Uterus (tissue), 4 donors: ENCODE results near the gene AK5. TPM values are rescaled to one million over a fixed set of nuclear protein-coding genes. Genes with fewer than 3 reads are reported as not detected.

ENCODE experiments used
- DNase-seq, 2 donors: peaks; one replicate each; pipeline ENCODE4 v3.0.0-alpha.2; 2019 to 2020
- H3K27ac ChIP-seq, 2 donors: fragments of 200-600 bp; sonication (generic); 1 replicate in 1 of 2; 2 replicates in 1 of 2; pipeline ENCODE4 v1.5.1; 2016 to 2018
- H3K27me3 ChIP-seq, 2 donors: fragments of 200-600 bp; sonication (generic); one replicate each; pipeline ENCODE4 v1.5.1; 2018 to 2019; ENCODE audit warnings: control low read depth in 1 of 2
- H3K36me3 ChIP-seq, 2 donors: fragments of 200-600 bp; sonication (generic); one replicate each; pipeline ENCODE4 v1.5.1; 2019; ENCODE audit warnings: control low read depth in 1 of 2
- H3K4me1 ChIP-seq, 2 donors: fragments of 200-600 bp; sonication (generic); one replicate each; pipeline ENCODE4 v1.5.1; 2018 to 2019; ENCODE audit warnings: control low read depth in 1 of 2
- H3K4me3 ChIP-seq, 2 donors: fragments of 200-600 bp; sonication (generic); 1 replicate in 1 of 2; 2 replicates in 1 of 2; pipeline ENCODE4 v1.5.1; 2018 to 2019; ENCODE audit warnings: mild to moderate bottlenecking in 1 of 2
- H3K9me3 ChIP-seq, 2 donors: fragments of 200-600 bp; sonication (generic); one replicate each; pipeline ENCODE4 v1.5.1; 2019; ENCODE audit warnings: control low read depth in 1 of 2
- POLR2A ChIP-seq, 2 donors: fragments of 450-650 bp; IDR thresholded peaks; one replicate each; pipeline ENCODE4 v1.6.1; 2016; ENCODE audit warnings: antibody characterized with exemption in 2 of 2, mild to moderate bottlenecking in 1 of 2, moderate library complexity in 1 of 2
- intact Hi-C: fragments of 100-400 bp; cut with DNase I; formaldehyde crosslinking; loops from one replicate; pipeline ENCODE4 v1.15.1; 2023; ENCODE audit warnings: low total_unique reads
- total RNA-seq, 4 donors: library from RNA; depleted of rRNA in 3 of 4; stranded (reverse); fragments of >200 nt in 3 of 4; gene quantifications; one replicate each; pipeline versions ENCODE4 v1.1.0 to v1.2.4, GENCODE V29; 2014 to 2023
- TF ChIP-seq, protein P1 (sequence below), 4 experiments: fragments of 200-600 bp in 2 of 4; fragments of 450-650 bp in 2 of 4; sonication (generic) in 2 of 4; IDR thresholded peaks; one replicate each; pipeline ENCODE4 v1.5.1; 2016 to 2019; ENCODE audit warnings: antibody characterized with exemption in 4 of 4, mild to moderate bottlenecking in 2 of 4, moderate library complexity in 1 of 4
- donor health status: DM: yes; HTN: yes; CAD: no.

Gene AK5
- total RNA-seq, 4 donors from 2014 or later, result 0.88 to 4.6 TPM; not detected in 2

DNA sequence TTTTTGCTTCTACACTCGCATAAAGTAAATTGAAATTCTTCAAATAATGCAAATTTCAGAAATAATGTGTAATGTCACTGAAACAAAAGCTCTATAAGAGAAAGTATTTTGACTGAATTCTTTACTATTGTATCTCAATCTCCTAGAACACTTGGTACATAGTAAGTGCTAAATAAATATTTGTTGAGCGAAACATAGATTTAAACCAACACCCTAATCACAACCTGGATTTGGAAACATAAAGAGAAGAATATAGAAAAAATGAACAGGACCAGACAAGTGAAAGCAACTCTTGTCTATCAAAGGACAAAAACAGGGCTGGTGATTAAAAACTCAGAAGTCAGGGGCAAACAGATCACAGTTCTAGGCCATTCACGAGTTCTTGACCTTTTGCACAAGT is 74.3 kb downstream of the AK5 start:
- H3K27me3 ChIP-seq, result no peaks in the 10 kb centered on the region
- H3K9me3 ChIP-seq, result no peaks in the 10 kb centered on the region
- TF ChIP-seq POLR2A (IDR thresholded peaks at IDR 0.05), result no peak
- TF ChIP-seq, protein P1, sequence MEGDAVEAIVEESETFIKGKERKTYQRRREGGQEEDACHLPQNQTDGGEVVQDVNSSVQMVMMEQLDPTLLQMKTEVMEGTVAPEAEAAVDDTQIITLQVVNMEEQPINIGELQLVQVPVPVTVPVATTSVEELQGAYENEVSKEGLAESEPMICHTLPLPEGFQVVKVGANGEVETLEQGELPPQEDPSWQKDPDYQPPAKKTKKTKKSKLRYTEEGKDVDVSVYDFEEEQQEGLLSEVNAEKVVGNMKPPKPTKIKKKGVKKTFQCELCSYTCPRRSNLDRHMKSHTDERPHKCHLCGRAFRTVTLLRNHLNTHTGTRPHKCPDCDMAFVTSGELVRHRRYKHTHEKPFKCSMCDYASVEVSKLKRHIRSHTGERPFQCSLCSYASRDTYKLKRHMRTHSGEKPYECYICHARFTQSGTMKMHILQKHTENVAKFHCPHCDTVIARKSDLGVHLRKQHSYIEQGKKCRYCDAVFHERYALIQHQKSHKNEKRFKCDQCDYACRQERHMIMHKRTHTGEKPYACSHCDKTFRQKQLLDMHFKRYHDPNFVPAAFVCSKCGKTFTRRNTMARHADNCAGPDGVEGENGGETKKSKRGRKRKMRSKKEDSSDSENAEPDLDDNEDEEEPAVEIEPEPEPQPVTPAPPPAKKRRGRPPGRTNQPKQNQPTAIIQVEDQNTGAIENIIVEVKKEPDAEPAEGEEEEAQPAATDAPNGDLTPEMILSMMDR (IDR thresholded peaks at IDR 0.05), result no peak
- H3K4me3 ChIP-seq, result no peak overlapping the region
- H3K36me3 ChIP-seq, result no peaks in the 10 kb centered on the region
- no peaks in the 10 kb centered on the region for H3K4me1 ChIP-seq
- no peak overlapping the region for H3K27ac ChIP-seq
- DNase-seq, result no peak
- intact Hi-C loops, result no loop called here

DNA sequence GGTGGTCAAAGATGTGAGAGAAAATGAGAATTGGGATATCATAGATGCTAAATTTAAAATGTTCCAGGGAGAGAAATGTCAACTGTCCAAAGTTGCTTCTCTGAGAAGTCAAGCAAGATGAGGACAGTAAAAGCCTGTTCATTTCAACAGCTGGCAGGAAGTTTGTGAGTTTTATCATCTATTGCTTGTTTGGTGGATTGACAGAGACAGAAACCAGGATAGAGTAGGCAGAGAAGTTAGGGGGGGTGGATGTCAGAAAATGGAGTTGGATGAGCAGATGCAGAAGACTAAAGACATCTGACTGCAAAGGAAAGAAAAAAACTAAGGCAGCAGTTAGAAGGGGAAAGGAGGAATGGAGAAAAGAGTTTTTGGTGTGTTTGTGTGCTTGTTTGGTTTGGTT is 78.4 kb downstream of the AK5 start:
- no peak overlapping the region for H3K27ac ChIP-seq
- no peak for DNase-seq
- H3K27me3 ChIP-seq, result no peaks in the 10 kb centered on the region
- no peaks in the 10 kb centered on the region for H3K9me3 ChIP-seq
- intact Hi-C loops, result no loop called here
- no peak overlapping the region for H3K4me3 ChIP-seq
- TF ChIP-seq, protein P1 (IDR thresholded peaks at IDR 0.05), result no peak
- no peak for TF ChIP-seq POLR2A (IDR thresholded peaks at IDR 0.05)
- H3K36me3 ChIP-seq, result no peaks in the 10 kb centered on the region
- no peaks in the 10 kb centered on the region for H3K4me1 ChIP-seq

DNA sequence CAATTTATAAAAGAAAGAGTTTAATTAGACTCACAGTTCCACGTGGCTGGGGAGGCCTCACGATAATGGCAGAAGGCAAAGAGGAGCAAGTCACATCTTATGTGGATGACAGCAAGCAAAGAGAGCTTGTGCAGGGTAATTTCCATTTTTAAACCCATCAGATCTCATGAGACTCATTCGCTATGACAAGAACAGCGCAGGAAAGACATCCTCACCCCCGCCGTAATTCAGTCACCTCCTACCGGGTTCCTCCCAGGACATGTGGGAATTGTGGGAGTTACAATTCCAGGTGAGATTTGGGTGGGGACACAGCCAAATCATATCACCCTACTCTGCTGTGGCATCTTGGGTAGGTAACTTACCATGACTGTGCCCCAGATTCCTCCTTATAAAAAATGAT is 79.8 kb downstream of the AK5 start:
- no peaks in the 10 kb centered on the region for H3K27me3 ChIP-seq
- DNase-seq, result no peak
- H3K4me1 ChIP-seq, result no peaks in the 10 kb centered on the region
- H3K9me3 ChIP-seq, result no peaks in the 10 kb centered on the region
- no peak overlapping the region for H3K4me3 ChIP-seq
- H3K36me3 ChIP-seq, result no peaks in the 10 kb centered on the region
- intact Hi-C loops, result no loop called here
- H3K27ac ChIP-seq, result no peak overlapping the region
- TF ChIP-seq, protein P1 (IDR thresholded peaks at IDR 0.05), result no peak
- no peak for TF ChIP-seq POLR2A (IDR thresholded peaks at IDR 0.05)

DNA sequence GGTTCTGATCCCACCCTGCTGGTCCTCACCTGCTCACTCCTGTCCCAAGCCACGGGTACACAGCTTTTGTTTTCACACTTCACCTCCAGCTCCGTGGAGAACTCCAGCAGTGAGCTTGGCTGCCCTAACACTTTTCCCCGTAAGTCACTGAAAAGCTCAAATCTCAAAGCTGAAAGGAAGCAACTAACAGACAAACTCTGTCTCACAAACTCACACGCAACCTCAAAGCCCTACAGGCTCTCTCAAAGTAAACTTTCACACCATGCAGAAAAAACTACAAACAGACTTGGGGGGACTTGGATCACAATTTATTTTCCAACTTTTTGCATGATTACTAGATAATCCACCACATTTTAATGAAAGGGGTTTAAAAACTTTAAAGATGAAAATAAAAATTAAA is 88.3 kb downstream of the AK5 start:
- no peak for DNase-seq
- Histone ChIP-seq H3K27ac (no peak overlapping the region), H3K36me3 (no peaks in the 10 kb centered on the region), H3K9me3 (no peaks in the 10 kb centered on the region), H3K27me3 (no peaks in the 10 kb centered on the region), H3K4me1 (no peaks in the 10 kb centered on the region), H3K4me3 (no peak overlapping the region)
- intact Hi-C loops, result no loop called here
- TF ChIP-seq, protein P1 (IDR thresholded peaks at IDR 0.05), result no peak
- TF ChIP-seq POLR2A (IDR thresholded peaks at IDR 0.05), result no peak

DNA sequence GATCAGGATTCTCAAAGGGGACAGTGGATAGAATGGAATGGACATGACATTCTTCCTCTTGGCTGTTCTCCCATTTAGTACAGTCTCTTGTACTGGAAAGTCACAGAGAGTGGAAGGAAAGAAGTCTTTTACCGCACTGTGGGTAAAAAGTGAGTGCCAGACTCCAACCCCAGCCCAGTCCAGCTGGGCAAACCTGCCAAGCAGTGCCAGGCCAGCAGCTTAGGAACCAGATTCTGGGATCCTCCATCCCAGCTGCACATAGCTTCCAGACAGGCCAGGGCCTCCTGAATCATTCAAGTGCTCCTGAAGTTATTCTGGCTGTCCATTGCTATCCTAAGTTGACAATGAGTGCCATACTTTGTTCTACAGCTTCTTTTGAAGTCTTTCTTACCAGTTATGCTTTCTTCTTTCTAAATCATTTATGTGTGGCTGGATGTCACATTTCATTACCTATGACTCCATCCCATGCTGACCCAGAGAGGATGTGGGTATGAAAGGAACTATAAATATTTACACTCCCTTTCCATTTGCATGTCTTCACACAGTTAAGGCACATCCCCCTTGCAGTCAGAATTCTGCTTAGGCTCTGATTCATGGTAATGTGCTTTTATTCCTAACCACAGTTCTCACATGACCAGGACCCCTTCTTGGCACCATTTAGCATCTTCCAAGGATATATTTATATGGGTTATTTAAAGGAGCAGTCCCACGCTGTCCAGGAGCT is 88.9 kb downstream of the AK5 start:
- TF ChIP-seq POLR2A (IDR thresholded peaks at IDR 0.05), result no peak
- TF ChIP-seq, protein P1 (IDR thresholded peaks at IDR 0.05), result no peak
- intact Hi-C loops, result no loop called here
- Histone ChIP-seq H3K36me3 (no peaks in the 10 kb centered on the region), H3K9me3 (no peaks in the 10 kb centered on the region), H3K27me3 (no peaks in the 10 kb centered on the region), H3K4me3 (no peak overlapping the region), H3K4me1 (no peaks in the 10 kb centered on the region), H3K27ac (no peak overlapping the region)
- DNase-seq, result no peak
